NCI-H2196 treated with DMSO at 0.1 percent for 48 hours (cell line): ENCODE results near the gene TUBB.
"Not testable (repeated sequence)": the region's sequence is repeated elsewhere in the genome, so short reads cannot be mapped to it uniquely, and the experiment has no call there.

Source experiments
- DNase-seq: peaks from one replicate; lab custom pipeline; 2025; ENCODE audit not compliant: unreplicated experiment; lab: John Stamatoyannopoulos, UW

Gene TUBB

DNA sequence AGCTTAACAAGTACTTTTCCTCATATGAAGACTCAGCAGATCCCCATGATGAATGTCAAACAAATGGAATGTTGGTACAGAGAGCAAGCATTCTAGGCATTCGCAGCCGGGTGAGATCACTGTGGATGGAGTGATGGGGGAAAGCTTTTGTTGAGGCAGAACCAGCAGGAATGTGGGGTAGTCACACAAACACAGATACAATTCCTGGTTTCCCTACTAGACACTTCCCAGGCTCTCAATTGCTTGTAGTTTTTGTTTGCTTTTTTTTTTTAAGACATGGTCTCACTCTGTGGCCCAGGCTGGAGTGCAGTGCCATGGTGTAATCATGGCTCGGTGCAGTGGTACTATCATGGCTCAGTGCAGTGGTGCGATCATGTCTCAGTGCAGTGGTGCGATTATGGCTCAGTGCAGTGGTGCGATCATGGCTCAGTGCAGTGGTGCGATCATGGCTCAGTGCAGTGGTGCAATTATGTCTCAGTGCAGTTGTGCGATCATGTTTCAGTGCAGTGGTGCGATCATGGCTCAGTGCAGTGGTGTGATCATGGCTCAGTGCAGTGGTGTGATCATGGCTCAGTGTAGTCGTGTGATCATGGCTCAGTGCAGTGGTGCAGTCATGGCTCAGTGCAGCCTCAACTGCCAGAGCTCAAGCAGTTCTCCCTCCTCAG lies 39.6 kb downstream of the TUBB start:
- no peak for DNase-seq

DNA sequence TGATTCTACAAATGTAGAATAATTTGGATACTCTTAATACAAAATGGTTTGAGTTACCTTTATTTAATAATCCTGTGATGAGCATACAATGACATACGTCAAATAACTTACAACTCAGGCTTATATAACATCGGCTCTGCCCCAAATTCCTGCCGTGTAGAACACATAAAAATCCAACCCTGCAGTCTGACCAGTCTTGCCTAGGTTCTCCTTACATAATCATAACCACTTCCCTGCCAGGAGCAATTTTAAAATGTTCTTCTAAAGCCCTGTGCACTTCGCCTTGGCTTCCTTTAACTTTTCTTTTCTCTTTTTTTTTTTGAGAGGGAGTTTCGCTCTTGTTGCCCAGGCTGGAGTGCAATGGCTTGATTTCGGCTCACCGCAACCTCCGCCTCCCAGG lies 40.4 kb downstream of the TUBB start:
- DNase-seq = no peak

DNA sequence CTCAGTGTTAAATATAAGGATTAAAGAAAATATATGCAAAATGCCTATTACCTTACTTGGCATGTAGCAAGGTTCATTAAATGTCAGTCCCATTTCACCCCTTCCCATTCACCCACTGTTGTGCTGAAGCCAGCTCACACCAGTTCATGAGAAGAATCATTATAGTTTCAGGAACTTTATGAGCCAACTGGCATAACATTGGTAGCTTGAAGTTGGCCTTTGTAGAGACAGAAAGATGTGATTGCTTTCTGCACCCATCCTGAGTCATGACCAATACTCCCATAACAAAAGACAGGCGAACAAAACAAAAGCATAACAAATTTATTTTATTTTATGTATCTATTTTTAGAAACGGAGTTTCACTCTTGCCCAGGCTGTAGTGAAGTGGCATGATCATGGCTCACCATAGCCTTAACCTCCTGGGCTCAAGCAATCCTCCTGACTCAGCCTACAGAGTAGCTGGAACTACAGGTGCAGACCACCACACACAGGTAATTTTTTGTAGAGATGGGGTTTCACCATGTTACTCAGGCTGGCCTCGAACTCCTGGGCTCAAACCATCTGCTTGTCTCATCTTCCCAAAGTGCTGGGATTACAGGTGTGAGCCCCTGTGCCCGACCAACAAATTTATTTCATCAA lies 41.8 kb downstream of the TUBB start:
- DNase-seq = no peak

DNA sequence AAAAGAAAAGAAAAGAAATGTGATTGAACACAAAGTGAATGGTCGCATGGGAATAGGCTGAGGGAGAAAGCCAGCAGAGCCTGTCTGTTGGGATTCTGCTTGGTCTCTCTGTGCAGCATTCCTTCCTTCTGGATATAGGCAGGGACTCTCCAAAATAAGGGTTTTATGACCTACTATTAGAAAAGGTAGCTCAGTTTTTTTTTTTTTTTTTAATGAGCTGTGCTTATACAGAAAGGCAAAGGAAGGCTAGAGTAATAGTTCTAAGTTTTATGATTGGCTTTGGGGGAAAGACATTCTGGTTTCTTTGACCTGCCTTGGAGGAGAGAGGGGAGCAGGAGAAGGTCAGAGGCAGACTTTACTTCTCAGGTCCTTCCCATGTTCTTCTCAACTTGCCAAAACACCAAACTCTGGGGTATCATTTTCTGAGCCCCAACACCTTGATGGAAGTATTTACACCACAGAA lies 43.0 kb downstream of the TUBB start:
- DNase-seq = no peak

DNA sequence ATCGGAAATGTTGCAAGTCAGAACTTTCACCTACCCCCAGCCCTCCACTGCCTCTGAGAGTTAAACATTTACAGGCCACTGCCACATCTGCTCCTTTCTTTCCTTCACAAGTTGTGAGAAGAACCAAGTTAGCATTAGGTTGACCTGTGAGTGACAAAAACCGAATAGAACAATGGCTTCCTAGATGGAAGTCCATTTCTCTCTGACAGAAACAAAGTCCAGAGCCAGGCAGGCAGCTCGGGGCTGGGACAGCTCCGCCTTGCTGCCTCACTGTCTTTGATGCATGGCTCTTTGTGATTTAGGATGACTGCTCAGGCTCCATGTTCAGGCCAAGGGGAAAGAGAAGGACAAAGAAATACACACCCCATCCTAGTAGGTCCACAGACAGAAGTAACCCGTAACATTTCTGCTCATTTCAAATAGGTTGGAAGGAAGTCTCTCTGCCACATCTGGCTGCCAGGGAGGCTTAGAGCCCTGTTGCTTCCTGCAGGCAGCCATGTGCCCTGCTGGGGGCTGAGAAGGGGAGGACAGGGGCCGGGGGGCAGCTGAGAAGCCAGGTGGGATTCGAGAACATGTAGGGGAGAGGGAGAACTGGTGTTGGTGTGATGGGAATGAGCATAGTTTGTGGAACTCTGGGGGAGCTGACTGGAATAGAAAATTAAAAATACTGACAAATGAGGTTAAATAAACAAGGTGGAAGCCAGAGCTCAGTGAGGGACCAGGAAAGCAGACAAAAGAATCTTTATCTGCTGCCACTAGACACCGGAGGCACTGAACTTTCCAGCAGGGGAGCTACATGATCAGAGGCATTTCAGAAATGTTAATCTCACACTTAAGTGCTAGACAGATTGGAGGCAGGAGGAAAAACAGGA lies 43.7 kb downstream of the TUBB start:
- DNase-seq = peak; percentile 27

DNA sequence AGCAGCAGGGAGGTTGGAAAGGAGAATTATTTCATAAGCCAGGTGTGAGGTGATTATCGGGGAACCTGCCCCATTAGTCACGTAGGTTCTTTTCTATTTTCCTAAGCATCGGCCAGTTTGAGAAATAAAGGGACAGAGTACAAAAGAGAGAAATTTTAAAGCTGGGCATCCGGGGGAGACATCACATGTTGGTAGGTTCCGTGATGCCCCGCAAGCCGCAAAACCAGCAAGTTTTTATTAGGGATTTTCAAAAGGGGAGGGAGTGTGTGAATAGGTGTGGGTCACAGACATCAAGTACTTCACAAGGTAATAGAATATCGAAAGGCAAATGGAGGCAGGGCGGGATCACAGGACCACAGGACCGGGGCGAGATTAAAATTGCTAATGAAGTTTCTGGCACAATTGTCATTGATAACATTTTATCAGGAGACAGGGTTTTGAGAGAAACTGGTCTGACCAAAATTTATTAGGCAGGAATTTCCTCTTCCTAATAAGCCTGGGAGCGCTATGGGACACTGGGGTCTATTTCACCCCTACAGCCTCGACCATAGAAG lies 44.4 kb downstream of the TUBB start:
- not testable (repeated sequence) for DNase-seq

DNA sequence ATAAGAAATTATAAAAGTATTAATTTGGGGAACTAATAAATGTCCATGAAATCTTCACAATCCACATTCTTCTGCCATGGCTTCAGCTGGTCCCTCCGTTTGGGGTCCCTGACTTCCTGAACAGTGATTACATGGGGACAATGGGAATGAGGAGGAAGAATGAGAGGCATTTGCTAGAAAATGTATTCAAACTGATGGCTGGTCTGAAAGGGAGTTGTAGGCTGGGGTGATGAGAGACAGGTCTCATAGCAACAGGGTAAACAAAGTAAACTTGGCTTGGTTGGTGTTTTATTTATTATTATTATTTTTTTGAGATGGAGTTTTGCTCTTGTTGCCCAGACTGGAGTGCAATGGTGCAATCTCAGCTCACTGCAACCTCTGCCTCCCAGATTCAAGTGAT lies 45.3 kb downstream of the TUBB start:
- DNase-seq = not testable (repeated sequence)

DNA sequence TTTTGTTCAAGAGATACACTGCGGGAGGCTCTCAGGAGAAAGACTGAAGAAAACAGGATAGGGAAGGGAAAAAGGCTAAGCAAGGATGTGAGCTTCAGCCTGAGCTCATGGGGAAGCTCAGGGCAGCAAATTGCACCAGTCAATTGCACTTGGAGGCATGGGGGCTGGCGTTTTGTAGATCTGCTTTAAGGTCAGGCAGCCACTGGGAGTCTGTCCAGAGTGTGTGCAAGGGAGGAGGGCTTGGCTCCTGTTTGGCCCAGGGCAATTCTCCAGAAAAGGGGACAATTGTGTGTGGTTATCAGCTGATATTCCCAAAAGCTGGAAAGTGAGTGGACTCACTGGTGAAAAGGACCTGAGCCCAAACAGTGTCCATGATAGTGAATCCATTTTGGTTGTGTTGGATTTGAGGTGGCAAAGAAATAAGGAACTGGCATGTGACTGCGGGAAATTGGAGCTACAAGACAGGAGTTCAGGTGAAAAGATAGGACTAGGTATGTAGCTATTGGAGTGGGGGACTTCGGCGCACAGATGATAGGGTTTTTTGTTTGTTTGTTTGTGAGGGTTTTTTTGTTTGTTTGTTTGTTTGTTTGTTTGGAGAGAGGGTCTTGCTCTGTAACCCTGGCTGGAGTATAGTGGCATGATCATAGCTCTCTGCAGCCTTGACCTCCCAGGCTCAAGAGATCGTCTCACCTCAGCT lies 46.5 kb downstream of the TUBB start:
- no peak for DNase-seq

DNA sequence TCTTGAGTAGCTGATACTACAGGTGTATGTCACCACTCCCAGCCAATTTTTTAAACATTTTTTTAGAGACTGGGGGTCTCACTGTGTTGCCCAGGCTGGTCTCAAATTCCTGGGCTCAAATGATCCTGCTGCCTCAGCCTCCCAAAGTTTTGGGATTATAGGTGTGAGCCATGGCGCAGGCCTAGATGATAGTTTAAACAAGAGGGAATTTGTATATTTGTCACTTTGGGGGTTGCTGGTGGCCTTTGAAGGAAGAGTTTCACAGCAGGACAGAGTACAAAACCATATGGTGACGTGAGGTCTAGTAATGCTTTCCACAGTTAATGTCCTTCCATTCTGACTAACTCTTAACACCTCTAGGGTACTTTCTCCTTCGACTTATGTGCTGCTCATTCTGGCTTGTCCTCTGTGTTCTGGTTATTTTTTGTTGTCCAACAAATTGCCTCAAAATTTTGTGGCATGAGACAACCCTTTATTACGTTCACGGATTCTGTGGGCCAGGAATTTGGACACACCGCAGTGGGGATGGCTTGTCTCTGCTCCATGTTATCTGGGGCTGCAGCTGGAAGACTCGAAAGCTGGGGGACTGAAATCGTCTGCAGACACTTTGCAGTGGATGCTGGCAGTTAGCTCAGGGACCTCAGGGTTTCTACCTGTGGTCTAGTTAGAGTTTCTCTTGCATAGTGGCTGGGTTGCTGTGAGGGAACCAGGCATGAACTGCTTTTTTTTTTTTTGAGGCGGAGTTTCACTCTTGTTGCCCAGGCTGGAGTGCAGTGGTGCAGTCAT lies 47.2 kb downstream of the TUBB start:
- no peak for DNase-seq

DNA sequence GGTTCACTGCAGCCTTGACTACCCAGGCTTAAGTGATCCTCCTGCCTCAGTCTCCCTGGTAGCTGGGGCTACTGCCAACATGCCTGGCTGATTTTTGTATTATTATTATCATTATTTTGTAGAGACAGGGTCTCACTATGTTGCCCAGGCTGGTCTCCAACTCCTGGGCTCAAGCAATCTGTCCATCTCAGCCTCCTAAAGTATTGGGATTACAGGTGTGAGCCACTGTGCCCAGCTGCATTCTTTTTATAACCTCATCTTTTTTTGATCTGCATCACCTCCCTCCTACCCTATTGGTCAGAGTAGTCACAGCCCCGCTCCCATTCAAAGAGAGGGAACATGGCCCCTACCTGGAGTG lies 47.8 kb downstream of the TUBB start:
- no peak for DNase-seq

DNA sequence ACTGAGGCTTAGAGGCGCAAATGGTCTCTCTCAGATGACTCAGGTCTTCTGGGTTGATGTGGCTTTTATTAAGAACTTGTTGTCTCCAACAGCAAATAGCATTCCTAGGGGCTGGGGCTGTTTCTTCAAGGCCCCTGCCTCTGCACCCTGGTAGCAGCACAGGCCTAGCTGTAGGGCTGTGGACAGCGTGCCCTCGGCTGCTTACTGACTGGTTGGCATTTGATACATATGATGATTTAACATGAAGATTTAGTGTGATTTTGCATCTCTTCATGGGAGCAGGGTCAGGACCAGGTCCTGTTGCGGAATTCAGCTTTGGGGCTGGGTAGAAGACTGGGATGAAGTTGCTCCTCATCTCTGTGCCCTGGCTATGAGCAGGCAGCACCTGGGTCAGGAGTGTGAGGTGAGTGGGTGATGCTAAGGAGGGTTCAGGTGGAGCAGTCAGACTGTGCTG lies 48.5 kb downstream of the TUBB start:
- DNase-seq = no peak

DNA sequence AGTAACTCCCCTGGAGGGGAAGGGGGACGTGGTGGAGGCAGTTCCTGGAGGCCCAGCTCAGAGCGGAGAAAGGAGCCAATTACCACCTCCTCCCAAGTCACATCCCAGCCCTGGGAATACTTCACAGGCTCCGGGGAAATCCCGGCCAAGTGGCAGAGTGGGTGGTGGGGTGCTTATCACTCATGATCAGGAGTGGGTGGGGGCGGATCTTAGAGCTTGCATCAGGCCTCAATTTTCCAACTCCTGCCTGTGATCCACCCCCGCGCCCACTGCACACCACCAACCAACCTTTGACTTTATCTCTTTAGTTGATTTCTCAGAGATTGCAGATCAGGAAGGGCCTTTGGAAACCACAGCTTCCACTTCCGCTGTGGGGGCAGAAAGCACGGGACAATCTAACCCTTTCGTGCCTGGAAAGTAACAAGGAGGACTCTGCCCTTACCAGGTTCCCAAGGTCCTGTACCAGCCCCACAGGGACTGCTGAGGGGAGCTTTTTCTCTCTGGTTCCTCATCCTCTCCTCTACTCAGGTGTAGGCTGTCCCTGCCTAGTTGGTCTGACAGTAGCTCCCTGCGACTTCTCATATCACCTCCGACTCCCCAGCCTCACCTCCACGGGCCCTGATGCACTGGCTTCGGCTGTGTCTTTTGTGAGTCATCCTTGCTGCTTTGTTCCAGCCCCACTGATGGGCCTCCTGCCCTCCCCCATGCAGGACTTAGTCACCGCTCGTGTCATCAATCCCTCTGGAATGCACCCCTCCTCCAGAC lies 49.1 kb downstream of the TUBB start:
- no peak for DNase-seq

DNA sequence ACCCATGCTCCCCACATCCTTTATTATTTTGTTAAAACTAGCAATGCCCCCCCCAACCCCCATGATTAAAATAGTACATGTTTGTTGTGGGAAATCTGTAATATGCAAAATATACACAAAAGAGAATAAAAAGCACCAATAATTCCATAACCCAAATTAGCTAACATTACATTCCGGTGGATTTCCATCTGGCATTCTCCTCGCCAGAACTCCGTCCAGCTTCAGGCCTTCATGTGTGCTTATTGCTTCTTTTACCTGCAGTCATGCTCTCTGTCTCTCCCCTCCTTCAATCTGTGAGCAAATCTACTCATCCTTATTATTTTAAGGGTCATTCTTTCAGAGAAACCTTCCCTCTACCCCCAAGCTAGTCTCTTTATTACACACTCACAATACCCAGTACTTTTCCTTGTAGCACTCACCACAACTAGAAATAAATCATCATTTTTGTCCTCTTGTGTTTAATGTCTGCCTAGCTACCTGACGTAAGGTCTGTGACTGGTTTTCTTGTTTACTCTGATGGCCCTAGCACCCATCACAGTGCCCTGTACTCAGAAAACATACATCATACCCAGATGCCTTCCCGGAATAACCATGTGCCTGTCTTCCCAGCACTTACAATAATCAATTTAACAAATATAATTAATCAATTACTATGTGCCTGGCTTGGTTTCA lies 49.8 kb downstream of the TUBB start:
- no peak for DNase-seq

DNA sequence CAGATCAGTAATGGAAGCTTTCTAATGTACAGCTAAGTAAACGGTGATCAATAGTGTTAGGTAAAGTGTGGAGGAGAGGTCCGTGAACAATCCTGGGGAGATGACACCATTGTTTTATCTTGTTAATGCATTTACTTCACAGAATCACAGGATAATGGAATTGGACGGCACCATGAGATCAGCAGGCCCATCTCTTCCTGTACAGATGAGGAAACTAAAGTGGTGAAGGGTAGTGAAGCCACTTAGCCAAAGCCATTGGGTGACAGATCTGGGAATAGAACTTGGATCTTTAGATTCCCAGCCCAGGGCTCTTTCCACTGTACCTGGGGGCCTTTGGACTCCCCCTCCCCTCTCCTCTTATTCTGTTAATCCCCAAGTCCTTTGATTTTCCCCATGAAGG lies 50.4 kb downstream of the TUBB start:
- no peak for DNase-seq

DNA sequence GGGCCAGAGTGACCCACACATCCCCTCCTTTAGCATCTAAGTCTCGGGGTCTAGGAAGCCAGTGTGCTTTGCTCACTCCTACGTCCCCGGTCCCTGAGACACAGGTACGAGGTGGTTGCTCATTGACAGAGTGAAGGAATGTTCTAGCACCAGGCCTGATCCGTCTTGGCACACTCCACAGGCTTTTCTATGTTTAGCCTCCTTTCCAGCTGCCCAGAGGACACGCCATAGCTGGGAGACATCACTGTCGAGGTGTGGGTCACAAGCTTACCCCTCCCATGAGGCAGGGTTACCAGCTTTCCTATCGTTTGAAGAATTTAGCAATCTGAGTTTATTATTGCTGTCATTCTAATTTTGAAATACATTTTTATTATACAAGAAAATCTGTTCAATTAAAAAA lies 54.5 kb downstream of the TUBB start:
- DNase-seq = no peak
